AG04450 (cell line): ENCODE data around the gene CEP120. TPM values are rescaled to one million over a fixed set of nuclear protein-coding genes. Genes with fewer than 3 reads are reported as not detected.
"Not testable (repeated sequence)": the region's sequence is repeated elsewhere in the genome, so short reads cannot be mapped to it uniquely, and the experiment has no call there.

Source experiments
- CTCF ChIA-PET: fragments of 300-600, 350-600 bp; formaldehyde crosslinking; extraction: SDS; loops from one replicate; lab custom pipeline; 2022; ENCODE audit warnings: antibody characterized with exemption, inconsistent platforms; lab: Charles Lee
- POLR2A ChIA-PET: fragments of 350-600 bp; formaldehyde crosslinking; extraction: SDS; loops from one replicate; lab custom pipeline; 2021; ENCODE audit warnings: antibody characterized with exemption, inconsistent platforms; lab: Yijun Ruan, JAX
- DNase-seq: peaks from one replicate; pipeline ENCODE4 v3.0.0-alpha.2; 2011; ENCODE audit warnings: low read depth, low spot score
- H3K27ac ChIP-seq: one replicate; pipeline ENCODE4 v1.5.1; 2012; ENCODE audit warnings: low read depth, low read length, control low read depth
- H3K27me3 ChIP-seq: one replicate; pipeline ENCODE4 v1.6.0; 2012; ENCODE audit warnings: low read length; ENCODE audit not compliant: control insufficient read depth, insufficient read depth
- H3K4me3 ChIP-seq: 2 replicates; pipeline ENCODE4 v1.5.1; 2011; ENCODE audit warnings: mild to moderate bottlenecking, low read depth, low read length, control low read depth
- H3K9me3 ChIP-seq: 2 replicates; pipeline ENCODE4 v1.5.1; 2012; ENCODE audit warnings: low read length; ENCODE audit not compliant: control insufficient read depth, insufficient read depth
- polyA plus RNA-seq: library from polyadenylated mRNA; depleted of rRNA; stranded (reverse); fragments of >200 nt; gene quantifications from 2 replicates; pipeline ENCODE4 v1.2.3, GENCODE V29; 2011
- TF ChIP-seq, protein P1 (sequence below): IDR thresholded peaks from 2 replicates; pipeline ENCODE4 v1.5.1; 2011; ENCODE audit warnings: low read depth, low read length, control low read depth, inconsistent platforms

Gene CEP120
- polyA plus RNA-seq, 1 experiment = 27.2 TPM

DNA sequence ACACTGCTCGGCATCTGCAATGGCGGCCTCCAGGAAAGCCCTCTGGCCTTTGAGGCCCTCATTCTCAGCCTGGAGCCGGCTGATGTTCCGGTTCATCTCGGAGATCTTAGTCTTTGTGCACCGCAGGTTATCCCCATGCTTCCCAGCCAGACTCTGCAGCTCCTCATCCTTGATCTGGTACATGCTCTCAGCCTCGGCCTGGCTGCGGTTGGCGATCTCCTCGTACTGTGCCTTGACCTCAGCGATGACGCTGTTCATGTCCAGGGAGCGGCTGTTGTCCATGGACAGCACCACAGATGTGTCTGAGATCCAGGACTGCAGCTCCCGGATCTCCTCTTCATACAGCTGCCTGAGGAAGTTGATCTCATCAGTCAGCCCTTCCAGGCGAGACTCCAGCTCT is 21.9 kb downstream of the CEP120 start:
- DNase-seq = no peak
- POLR2A ChIA-PET = no interaction called here
- Histone ChIP-seq H3K27ac (no peak overlapping the region), H3K4me3 (no peak overlapping the region), H3K27me3 (no peaks in the 10 kb centered on the region), H3K9me3 (no peaks in the 10 kb centered on the region)
- CTCF ChIA-PET = no interaction called here
- TF ChIP-seq, protein P1, sequence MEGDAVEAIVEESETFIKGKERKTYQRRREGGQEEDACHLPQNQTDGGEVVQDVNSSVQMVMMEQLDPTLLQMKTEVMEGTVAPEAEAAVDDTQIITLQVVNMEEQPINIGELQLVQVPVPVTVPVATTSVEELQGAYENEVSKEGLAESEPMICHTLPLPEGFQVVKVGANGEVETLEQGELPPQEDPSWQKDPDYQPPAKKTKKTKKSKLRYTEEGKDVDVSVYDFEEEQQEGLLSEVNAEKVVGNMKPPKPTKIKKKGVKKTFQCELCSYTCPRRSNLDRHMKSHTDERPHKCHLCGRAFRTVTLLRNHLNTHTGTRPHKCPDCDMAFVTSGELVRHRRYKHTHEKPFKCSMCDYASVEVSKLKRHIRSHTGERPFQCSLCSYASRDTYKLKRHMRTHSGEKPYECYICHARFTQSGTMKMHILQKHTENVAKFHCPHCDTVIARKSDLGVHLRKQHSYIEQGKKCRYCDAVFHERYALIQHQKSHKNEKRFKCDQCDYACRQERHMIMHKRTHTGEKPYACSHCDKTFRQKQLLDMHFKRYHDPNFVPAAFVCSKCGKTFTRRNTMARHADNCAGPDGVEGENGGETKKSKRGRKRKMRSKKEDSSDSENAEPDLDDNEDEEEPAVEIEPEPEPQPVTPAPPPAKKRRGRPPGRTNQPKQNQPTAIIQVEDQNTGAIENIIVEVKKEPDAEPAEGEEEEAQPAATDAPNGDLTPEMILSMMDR = no peak

DNA sequence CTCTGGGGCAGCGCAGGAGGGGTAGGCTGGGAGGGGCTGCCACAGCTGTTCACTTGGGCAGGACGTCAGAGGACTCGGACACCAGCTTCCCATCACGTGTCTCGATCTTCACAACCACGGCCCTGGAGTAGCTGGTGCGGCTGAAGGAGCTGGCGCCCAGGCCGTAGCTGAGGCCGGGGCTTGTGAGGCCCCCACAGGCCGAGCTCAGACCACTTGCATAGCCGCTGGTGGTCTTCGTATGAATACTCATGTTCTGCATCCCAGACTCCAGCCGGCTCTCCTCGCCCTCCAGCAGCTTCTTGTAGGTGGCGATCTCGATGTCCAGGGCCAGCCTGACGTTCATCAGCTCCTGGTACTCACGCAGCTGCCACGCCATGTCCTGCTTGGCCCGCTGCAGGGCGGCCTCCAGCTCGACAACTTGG is 22.3 kb downstream of the CEP120 start:
- H3K4me3 ChIP-seq, CTCF ChIA-PET, H3K27me3 ChIP-seq, POLR2A ChIA-PET, H3K27ac ChIP-seq, DNase-seq, H3K9me3 ChIP-seq: not testable (repeated sequence)

DNA sequence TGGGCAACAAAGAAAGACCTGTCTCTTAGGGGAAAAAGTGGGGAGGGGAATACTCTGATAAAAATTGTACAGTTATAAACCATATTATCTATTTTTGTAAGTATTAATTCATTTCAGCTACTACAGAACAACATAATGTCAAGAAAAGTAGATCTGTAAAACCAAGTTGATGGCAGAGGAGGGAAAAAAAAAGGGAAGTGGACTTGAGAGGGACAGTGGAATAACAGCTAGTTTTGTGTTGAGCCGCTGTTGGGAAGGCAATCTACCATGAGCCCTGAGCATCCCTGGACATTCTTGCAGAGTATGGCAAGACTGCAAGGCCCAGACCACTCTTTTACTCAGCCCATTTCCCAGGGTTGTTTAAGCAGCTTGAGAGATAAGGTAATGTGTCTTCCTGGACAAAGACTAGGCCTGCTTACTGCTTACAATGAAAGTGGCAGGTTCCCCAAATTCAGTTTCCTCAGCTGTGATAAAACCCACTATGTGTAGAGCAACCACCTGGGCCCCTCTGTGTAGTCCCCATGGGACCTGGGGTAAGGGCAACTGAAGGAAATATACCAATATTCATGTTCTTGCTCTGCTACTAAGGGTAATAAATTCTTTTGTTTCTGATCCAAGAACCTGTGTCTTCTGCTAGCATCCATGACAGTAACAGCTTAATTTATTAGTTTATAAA is 25.0 kb downstream of the CEP120 start:
- H3K4me3 ChIP-seq = no peak overlapping the region
- ChIA-PET POLR2A (no interaction called here), CTCF (interaction anchor here (1.5 kb wide), 1 partner anchor 25 kb away, joined by 5 read pairs; the partner anchor contains the start of gene CEP120)

DNA sequence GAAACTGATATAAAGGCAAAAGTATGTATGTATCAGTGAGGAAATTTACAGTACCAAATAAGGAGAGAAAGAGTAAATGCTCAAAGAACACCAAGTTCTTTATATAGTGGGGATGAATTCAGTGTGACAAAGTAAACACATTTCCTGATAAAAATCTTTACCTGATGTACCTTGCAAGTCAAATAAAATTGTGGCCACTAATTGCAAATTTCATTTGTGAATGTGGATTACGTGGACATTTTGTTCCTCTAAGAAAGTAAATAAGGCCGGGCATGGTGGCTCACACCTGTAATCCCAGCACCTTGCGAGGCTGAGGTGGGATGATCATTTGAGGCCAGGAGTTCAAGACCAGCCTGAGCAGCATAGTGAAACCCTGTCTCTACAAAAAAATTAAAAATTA is 25.7 kb downstream of the CEP120 start:
- no peaks in the 10 kb centered on the region for H3K9me3 ChIP-seq
- CTCF ChIA-PET = interaction anchor here (1.5 kb wide), 1 partner anchor 26 kb away, joined by 5 read pairs; the partner anchor contains the start of gene CEP120
- TF ChIP-seq, protein P1 = no peak
- no peak overlapping the region for H3K27ac ChIP-seq
- POLR2A ChIA-PET = no interaction called here
- no peak overlapping the region for H3K4me3 ChIP-seq
- DNase-seq = no peak
- H3K27me3 ChIP-seq = no peaks in the 10 kb centered on the region

More for the DNA sequence above, 25.0 kb downstream of the CEP120 start:
- H3K9me3 ChIP-seq = no peaks in the 10 kb centered on the region
- no peak for DNase-seq
- TF ChIP-seq, protein P1 = no peak
- no peak overlapping the region for H3K27ac ChIP-seq
- H3K27me3 ChIP-seq = no peaks in the 10 kb centered on the region

DNA sequence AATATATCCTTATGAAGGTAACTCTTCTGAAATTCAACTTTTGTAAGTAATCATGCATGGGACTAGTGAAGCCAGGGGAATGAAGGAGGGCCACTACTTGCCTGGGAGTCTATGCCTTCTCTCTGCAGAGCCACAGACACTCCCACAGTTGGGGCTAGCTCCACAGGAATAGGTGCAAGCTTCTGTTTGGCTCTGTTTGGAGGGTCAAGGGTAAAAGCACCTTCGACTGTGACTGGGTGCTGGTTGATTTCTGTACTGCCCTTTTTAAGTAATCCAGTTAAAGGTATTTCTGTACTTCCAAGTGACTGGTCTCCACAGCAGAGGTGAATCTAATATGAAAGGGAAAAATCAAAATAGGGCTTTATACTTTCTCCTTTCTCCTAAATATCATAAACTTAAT is 32.2 kb downstream of the CEP120 start:
- no peak for DNase-seq
- ChIA-PET POLR2A (no interaction called here), CTCF (interaction anchor here (0.8 kb wide), 1 partner anchor 19 kb away, joined by 3 read pairs; no protein-coding TSS in a partner anchor)
- H3K27ac ChIP-seq = no peak overlapping the region
- no peaks in the 10 kb centered on the region for H3K9me3 ChIP-seq
- no peak overlapping the region for H3K4me3 ChIP-seq
- TF ChIP-seq, protein P1 = no peak
- H3K27me3 ChIP-seq = no peaks in the 10 kb centered on the region
